Brain microvascular endothelial cell (primary cell): ENCODE measurements around the gene YWHAQ.

Experiments
- DNase-seq: peaks from one replicate; pipeline ENCODE4 v3.0.0-alpha.2; 2020
- H3K27ac ChIP-seq: fragments of 250-450 bp; sonication (Bioruptor Pico); 2 replicates; pipeline ENCODE4 v1.5.1; 2020; ENCODE audit warnings: mild to moderate bottlenecking, moderate library complexity
- H3K27me3 ChIP-seq: fragments of 250-450 bp; sonication (Bioruptor Pico); replicated peaks from 2 replicates; pipeline ENCODE4 v1.5.1; 2020; ENCODE audit warnings: mild to moderate bottlenecking
- H3K36me3 ChIP-seq: fragments of 250-450 bp; sonication (Bioruptor Pico); replicated peaks from 2 replicates; pipeline ENCODE4 v1.5.1; 2020; ENCODE audit warnings: mild to moderate bottlenecking
- H3K4me3 ChIP-seq: 2 replicates; pipeline ENCODE4 v1.5.1; 2011; ENCODE audit warnings: low read depth, mild to moderate bottlenecking, control low read depth, low read length, moderate library complexity
- in situ Hi-C: cut with HindIII; loops from 2 replicates; pipeline ENCODE4 v1.10.0; 2017; ENCODE audit warnings: low sequenced_read_pairs, low pct_ligation_motif_present
- TF ChIP-seq, protein P1 (sequence below): IDR thresholded peaks from 2 replicates; pipeline ENCODE4 v1.5.1; 2011; ENCODE audit warnings: low read depth, mild to moderate bottlenecking, moderate library complexity, low read length, control low read depth, inconsistent platforms; ENCODE audit errors: missing control alignments

Gene YWHAQ

DNA sequence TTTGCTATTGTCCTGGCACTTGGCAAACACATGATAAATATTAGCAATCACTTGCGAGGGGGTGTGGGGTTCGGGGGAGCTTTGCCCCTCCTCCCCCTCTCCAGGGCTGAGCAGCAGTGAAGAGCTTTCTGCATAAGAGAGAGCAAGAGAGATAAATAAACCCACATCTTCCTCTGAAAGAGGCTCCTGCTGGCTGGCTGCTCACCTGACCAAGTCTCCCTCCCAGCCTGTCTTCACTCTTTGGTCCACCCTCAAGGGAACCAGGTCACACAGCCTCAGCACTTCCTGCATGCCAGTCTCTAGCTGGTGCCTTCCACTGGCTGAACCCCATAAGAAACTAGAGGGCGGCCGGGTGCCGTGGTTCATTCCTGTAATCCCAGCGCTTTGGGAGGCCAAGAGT is 18.5 kb upstream of the YWHAQ start:
- in situ Hi-C loops = no loop called here
- H3K27me3 ChIP-seq = no peaks in the 10 kb centered on the region
- H3K4me3 ChIP-seq = no peak overlapping the region
- H3K27ac ChIP-seq = no peak overlapping the region
- H3K36me3 ChIP-seq = no peaks in the 10 kb centered on the region
- no peak for DNase-seq
- TF ChIP-seq, protein P1, sequence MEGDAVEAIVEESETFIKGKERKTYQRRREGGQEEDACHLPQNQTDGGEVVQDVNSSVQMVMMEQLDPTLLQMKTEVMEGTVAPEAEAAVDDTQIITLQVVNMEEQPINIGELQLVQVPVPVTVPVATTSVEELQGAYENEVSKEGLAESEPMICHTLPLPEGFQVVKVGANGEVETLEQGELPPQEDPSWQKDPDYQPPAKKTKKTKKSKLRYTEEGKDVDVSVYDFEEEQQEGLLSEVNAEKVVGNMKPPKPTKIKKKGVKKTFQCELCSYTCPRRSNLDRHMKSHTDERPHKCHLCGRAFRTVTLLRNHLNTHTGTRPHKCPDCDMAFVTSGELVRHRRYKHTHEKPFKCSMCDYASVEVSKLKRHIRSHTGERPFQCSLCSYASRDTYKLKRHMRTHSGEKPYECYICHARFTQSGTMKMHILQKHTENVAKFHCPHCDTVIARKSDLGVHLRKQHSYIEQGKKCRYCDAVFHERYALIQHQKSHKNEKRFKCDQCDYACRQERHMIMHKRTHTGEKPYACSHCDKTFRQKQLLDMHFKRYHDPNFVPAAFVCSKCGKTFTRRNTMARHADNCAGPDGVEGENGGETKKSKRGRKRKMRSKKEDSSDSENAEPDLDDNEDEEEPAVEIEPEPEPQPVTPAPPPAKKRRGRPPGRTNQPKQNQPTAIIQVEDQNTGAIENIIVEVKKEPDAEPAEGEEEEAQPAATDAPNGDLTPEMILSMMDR = no peak

DNA sequence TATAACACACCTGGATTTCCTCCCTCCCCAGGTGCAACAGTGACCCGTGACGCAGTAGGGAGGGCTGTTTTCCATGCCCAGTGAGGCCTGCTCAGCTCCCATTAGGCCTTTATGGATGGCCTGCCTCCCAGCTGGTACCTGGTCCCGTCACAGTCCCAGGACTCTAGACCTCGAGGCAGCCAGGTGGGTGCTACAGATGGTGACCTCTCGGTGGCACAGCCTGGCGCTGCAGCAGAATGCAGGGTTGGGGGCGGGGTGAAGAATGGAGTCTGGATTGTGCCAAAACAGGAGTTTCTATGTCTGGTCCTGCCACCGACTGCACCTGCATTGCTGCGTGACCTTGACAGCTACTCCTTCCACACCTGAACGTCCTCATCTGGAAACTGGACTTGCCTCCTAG is 18.0 kb upstream of the YWHAQ start:
- Histone ChIP-seq H3K27me3 (no peaks in the 10 kb centered on the region), H3K4me3 (no peak overlapping the region), H3K36me3 (no peaks in the 10 kb centered on the region), H3K27ac (no peak overlapping the region)
- no peak for DNase-seq
- in situ Hi-C loops = no loop called here
- TF ChIP-seq, protein P1 = no peak

DNA sequence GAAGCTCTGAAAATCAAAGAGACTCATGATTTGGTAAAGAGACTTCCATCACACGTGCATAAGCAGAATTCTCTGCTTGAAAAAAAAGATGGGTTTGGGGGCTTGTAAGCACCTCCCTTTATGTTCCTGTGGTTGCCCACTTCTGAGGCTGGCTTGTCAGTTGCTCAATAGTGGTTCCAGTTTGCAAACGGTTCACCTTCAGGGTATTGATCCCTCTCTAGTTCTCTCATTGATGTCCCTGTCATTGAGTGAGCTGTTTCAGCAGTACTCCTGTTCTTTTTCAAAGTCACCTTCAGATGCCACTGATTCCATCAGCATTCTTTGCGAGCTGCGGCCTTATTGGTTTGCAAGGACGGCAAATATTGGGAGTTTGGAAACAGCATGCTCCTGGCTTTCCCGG is 17.1 kb upstream of the YWHAQ start:
- TF ChIP-seq, protein P1 = no peak
- DNase-seq = no peak
- H3K27me3 ChIP-seq = no peaks in the 10 kb centered on the region
- no peak overlapping the region for H3K4me3 ChIP-seq
- H3K36me3 ChIP-seq = no peaks in the 10 kb centered on the region
- in situ Hi-C loops = no loop called here
- H3K27ac ChIP-seq = no peak overlapping the region

DNA sequence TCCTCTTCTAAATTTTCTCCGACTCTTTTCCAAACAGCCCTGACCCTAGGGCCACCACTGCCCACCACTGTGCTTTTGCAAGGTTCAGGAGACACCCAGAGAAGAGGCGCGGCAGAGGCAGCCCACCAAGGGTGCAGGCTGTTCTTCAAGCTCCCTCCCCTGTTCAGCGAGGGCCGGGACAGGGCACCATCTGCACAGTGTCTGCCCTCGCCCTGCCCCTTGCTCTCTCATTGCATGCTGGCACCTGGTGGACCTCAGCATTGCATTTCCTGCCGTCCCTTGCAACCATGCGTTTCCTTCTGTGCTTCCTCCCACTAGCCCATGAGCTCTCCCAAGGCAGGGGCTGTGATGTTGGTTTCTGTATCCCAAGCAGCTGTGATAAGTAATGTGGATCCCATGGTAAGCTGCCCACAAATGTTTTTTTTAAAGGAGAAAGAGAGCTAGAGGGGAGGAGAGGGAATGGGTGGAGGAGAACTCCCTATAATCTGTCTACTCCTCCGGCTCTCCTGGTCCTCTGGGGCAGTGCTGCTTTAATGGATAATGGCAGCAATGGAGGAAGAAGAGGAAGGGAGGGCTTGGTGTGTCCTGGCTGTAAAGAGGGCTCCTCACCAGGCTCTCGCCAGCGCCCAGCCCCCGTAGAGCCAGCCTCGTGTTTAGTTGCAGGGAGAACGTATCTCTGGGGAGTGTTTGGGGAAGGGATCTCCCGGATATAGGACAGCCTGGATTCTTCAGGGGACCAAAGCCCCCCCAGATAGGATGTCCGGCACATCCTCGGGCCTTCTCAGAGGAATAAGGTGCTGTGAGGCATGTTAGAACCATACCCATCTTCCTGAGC is 15.6 kb upstream of the YWHAQ start:
- Histone ChIP-seq H3K36me3 (no peaks in the 10 kb centered on the region), H3K27ac (no peak overlapping the region), H3K4me3 (no peak overlapping the region), H3K27me3 (no peaks in the 10 kb centered on the region)
- in situ Hi-C loops = no loop called here
- DNase-seq = no peak
- TF ChIP-seq, protein P1 = no peak

DNA sequence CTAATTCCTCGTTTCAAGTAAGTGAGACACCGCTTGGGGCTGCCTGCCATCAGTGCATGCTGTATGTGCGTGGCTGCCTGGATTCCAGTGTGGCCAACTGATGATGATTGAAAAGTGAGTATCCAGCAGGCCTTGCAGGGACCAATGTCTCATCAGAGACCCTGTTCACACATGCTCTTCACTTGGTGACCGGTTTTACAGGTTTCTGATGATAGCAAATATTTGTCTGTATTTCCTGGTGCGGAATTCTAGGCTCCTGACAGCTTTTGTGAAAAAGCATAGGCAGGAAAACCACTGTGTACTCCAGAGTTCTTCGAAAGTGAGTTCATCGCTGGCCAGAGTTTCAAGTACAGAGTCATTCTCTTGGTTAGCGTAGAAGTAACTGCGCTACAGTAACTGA is 13.8 kb upstream of the YWHAQ start:
- Histone ChIP-seq H3K36me3 (no peaks in the 10 kb centered on the region), H3K27ac (no peak overlapping the region), H3K27me3 (no peaks in the 10 kb centered on the region), H3K4me3 (no peak overlapping the region)
- TF ChIP-seq, protein P1 = no peak
- no peak for DNase-seq
- in situ Hi-C loops = no loop called here

DNA sequence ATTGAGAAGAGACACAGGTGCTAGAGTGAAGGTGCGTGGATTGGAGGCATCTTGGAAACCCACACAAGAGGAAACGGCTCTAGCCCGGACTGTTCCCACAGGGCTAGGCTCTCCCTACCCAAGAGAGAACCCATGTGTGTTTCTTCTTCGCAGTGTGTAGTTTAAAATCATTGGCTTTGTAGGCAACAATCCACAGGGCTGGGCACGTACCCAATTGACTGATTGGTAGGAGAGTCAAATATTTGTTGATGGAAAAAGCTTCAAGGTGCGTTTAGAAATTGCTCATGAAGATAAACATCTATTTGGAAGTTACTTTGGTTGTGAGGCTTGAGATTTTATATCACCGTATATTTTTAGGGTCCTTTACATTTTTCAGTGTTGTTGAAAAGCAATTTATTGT is 13.2 kb upstream of the YWHAQ start:
- Histone ChIP-seq H3K36me3 (no peaks in the 10 kb centered on the region), H3K4me3 (no peak overlapping the region), H3K27me3 (no peaks in the 10 kb centered on the region), H3K27ac (no peak overlapping the region)
- in situ Hi-C loops = no loop called here
- TF ChIP-seq, protein P1 = no peak
- no peak for DNase-seq
